Left ventricle myocardium inferior (tissue), 1 donor: ENCODE measurements around the gene ZBTB26. TPM values are rescaled to one million over a fixed set of nuclear protein-coding genes. Genes with fewer than 3 reads are reported as not detected.

Experiments
- DNase-seq: peaks from one replicate; pipeline ENCODE4 v3.0.0-alpha.2; 2020
- H3K27ac ChIP-seq: fragments of 200-600 bp; replicated peaks from 2 replicates; pipeline ENCODE4 v1.8.0; 2021
- H3K27me3 ChIP-seq: fragments of 200-600 bp; 2 replicates; pipeline ENCODE4 v1.8.0; 2021; ENCODE audit warnings: low read depth
- H3K36me3 ChIP-seq: fragments of 200-600 bp; 2 replicates; pipeline ENCODE4 v1.8.0; 2021
- H3K4me1 ChIP-seq: fragments of 200-600 bp; 2 replicates; pipeline ENCODE4 v1.8.0; 2021
- H3K4me3 ChIP-seq: fragments of 200-600 bp; 2 replicates; pipeline ENCODE4 v1.8.0; 2021; ENCODE audit warnings: mild to moderate bottlenecking, moderate library complexity
- H3K9me3 ChIP-seq: fragments of 200-600 bp; replicated peaks from 2 replicates; pipeline ENCODE4 v1.8.0; 2021
- CTCF ChIP-seq: fragments of 200-600 bp; IDR thresholded peaks from 2 replicates; pipeline ENCODE4 v1.8.0; 2021; ENCODE audit warnings: antibody characterized with exemption, mild to moderate bottlenecking, borderline replicate concordance
- intact Hi-C: fragments of 100-400 bp; cut with micrococcal nuclease; formaldehyde crosslinking; loops from one replicate; pipeline ENCODE4 v1.11.0; 2022
- total RNA-seq: library from RNA; stranded (reverse); fragmentation: NEBNext Ultra II Directional; extraction: Animal tissue kit (Norgen Biotek cat#: 25700); gene quantifications from one replicate; pipeline ENCODE4 v1.2.1, GENCODE V29; 2021
- donor health status: DM: no; HTN: yes; CAD: no; lungs with severe emphysema.

ZBTB26 gene
- total RNA-seq, 1 donor from 2014 or later, result 5.4 TPM

GRCh38 chr9:122904823-122905710, 26.2 kb downstream of the ZBTB26 start, which contains the start of gene RC3H2:
Gene RC3H2 (minus strand): TSS chr9:122905359. CDS start chr9:122897509, 7,850 bp downstream.
- peaks cover 6% of the 10 kb centered on the region for H3K36me3 ChIP-seq
- peak within 1 kb of the TSS; percentile 86 for H3K4me3 ChIP-seq
- peak; percentile 98 for DNase-seq
- peaks cover 50% of the 10 kb centered on the region for H3K4me1 ChIP-seq
- H3K27ac ChIP-seq, result peak within 1 kb of the TSS; percentile 95
- intact Hi-C loops, result no loop called here
- no peaks in the 10 kb centered on the region for H3K27me3 ChIP-seq
- no peaks in the 10 kb centered on the region for H3K9me3 ChIP-seq
- no peak for TF ChIP-seq CTCF

GRCh38 chr9:122904466-122904822, 26.9 kb downstream of the ZBTB26 start:
- H3K4me3 ChIP-seq, result peak overlapping the region; percentile 86
- H3K27ac ChIP-seq, result peak overlapping the region; percentile 95
- intact Hi-C loops, result no loop called here
- H3K36me3 ChIP-seq, result peaks cover 3% of the 10 kb centered on the region
- H3K27me3 ChIP-seq, result no peaks in the 10 kb centered on the region
- H3K9me3 ChIP-seq, result no peaks in the 10 kb centered on the region
- TF ChIP-seq CTCF, result no peak
- no peak for DNase-seq
- H3K4me1 ChIP-seq, result peaks cover 56% of the 10 kb centered on the region

- DNase-seq, result no peak
- peaks cover 79% of the 10 kb centered on the region for H3K4me1 ChIP-seq
- TF ChIP-seq CTCF, result no peak
- no peak overlapping the region for H3K27ac ChIP-seq
- intact Hi-C loops, result no loop called here
- H3K9me3 ChIP-seq, result no peaks in the 10 kb centered on the region
- H3K36me3 ChIP-seq, result peaks cover 16% of the 10 kb centered on the region
- no peak overlapping the region for H3K4me3 ChIP-seq
- no peaks in the 10 kb centered on the region for H3K27me3 ChIP-seq
Observed at GRCh38 chr9:122900791-122901190, 30.5 kb downstream of the ZBTB26 start.

GRCh38 chr9:122897969-122898368, 33.3 kb downstream of the ZBTB26 start:
- H3K27ac ChIP-seq, result no peak overlapping the region
- intact Hi-C loops, result no loop called here
- no peak for TF ChIP-seq CTCF
- DNase-seq, result no peak
- H3K4me3 ChIP-seq, result no peak overlapping the region
- no peaks in the 10 kb centered on the region for H3K27me3 ChIP-seq
- H3K4me1 ChIP-seq, result peaks cover 58% of the 10 kb centered on the region
- H3K9me3 ChIP-seq, result no peaks in the 10 kb centered on the region
- peaks cover 43% of the 10 kb centered on the region for H3K36me3 ChIP-seq

- Histone ChIP-seq H3K9me3 (no peaks in the 10 kb centered on the region), H3K4me3 (no peak overlapping the region), H3K36me3 (peaks cover 94% of the 10 kb centered on the region), H3K4me1 (no peaks in the 10 kb centered on the region), H3K27ac (no peak overlapping the region), H3K27me3 (no peaks in the 10 kb centered on the region)
- intact Hi-C loops, result no loop called here
- DNase-seq, result no peak
- TF ChIP-seq CTCF, result no peak
Observed at GRCh38 chr9:122888480-122888879, 42.8 kb downstream of the ZBTB26 start.
